Chondrocyte (in vitro differentiated cells): ENCODE results near the gene LPGAT1. TPM values are rescaled to one million over a fixed set of nuclear protein-coding genes. Genes with fewer than 3 reads are reported as not detected.

Experiments used
- DNase-seq: peaks from one replicate; pipeline ENCODE4 v3.0.0; 2021; ENCODE audit warnings: mixed read lengths, low spot score
- H3K27ac Mint-ChIP-seq: one replicate; pipeline ENCODE4 v1.8.0; 2021; ENCODE audit warnings: mild to moderate bottlenecking, moderate library complexity, mixed read lengths; ENCODE audit not compliant: unreplicated experiment
- H3K27me3 Mint-ChIP-seq: 2 replicates; pipeline ENCODE4 v1.8.0; 2021; ENCODE audit warnings: low read depth, mixed read lengths
- H3K36me3 Mint-ChIP-seq: 2 replicates; pipeline ENCODE4 v1.8.0; 2021; ENCODE audit warnings: low read depth, mixed read lengths
- H3K4me1 Mint-ChIP-seq: 2 replicates; pipeline ENCODE4 v1.8.0; 2021; ENCODE audit warnings: low read depth, mild to moderate bottlenecking, mixed read lengths
- H3K4me3 Mint-ChIP-seq: one replicate; pipeline ENCODE4 v1.8.0; 2021; ENCODE audit warnings: mild to moderate bottlenecking, moderate library complexity, mixed read lengths; ENCODE audit not compliant: unreplicated experiment
- H3K9me3 Mint-ChIP-seq: 2 replicates; pipeline ENCODE4 v1.8.0; 2021; ENCODE audit warnings: low read depth, mixed read lengths
- long read RNA-seq: library from polyadenylated mRNA; stranded (forward); transcript quantifications from one replicate; pipeline ENCODE4 v2.0.0, GENCODE V29; 2021
- total RNA-seq: library from RNA; stranded (reverse); gene quantifications from 3 replicates; pipeline ENCODE4 v1.2.1, GENCODE V29; 2021
- TF ChIP-seq, protein P1 (sequence below): fragments of 200-600 bp; sonication (generic); IDR thresholded peaks from 2 replicates; pipeline ENCODE4 v1.5.0; 2021; ENCODE audit warnings: antibody characterized with exemption, mild to moderate bottlenecking, moderate library complexity

The LPGAT1 gene, protein sequence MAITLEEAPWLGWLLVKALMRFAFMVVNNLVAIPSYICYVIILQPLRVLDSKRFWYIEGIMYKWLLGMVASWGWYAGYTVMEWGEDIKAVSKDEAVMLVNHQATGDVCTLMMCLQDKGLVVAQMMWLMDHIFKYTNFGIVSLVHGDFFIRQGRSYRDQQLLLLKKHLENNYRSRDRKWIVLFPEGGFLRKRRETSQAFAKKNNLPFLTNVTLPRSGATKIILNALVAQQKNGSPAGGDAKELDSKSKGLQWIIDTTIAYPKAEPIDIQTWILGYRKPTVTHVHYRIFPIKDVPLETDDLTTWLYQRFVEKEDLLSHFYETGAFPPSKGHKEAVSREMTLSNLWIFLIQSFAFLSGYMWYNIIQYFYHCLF
- 50.7 to 60.1 TPM (median 59.1 TPM) in 3 replicates for total RNA-seq
- long read RNA-seq, full-length matches to known transcripts: 1 of 67 reads
- long read RNA-seq, partial matches to known transcripts: 51 of 67 reads
- long read RNA-seq, other reads (novel, unspliced or antisense): 15 of 67 reads

DNA sequence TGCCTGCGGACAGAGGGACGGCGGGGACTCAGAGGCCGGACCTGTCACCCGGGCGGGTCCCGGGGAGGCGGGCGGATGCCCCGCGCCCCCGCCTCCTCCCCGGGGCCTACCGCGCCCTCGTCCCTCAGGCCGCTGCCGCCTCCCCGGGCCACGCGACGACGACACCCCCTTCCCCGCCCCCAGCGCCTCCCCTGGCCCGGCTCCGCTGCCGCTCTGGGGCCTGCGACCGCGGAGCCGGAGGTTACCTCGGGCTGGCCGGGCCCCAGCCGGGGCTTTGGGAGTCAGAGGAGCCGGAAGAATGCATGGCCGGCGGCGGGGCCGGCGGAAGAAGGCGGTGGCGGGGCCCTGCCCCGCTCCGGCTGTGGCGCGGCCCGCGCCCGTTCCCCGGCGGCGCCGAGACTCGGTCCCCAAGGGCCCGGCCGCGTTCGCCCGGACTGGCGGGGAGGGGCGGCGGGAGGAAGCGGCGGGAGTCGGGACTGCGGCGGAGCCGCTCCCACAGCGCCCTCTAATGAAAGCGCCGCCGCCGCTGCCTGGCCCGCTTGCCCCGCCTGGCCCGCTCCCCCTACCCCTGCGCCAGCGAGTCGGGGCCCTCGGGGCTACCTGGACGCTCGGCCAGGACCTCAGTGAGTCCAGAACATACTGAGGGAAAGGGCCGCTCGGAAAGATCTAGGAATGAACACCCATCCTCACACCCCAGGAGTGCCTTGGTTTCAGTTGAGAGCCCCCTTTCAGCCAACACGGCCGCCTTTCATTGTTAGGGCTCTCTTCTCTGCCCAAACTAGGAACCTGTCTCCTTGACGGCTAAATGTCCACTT lies at the start of gene LPGAT1:
Gene LPGAT1 (minus strand): TSS at position 436 of the 815 bp plus-strand sequence. CDS start 1,467 bp downstream, outside the sequence.
- no peaks in the 10 kb centered on the region for H3K27me3 Mint-ChIP-seq
- TF ChIP-seq, protein P1, sequence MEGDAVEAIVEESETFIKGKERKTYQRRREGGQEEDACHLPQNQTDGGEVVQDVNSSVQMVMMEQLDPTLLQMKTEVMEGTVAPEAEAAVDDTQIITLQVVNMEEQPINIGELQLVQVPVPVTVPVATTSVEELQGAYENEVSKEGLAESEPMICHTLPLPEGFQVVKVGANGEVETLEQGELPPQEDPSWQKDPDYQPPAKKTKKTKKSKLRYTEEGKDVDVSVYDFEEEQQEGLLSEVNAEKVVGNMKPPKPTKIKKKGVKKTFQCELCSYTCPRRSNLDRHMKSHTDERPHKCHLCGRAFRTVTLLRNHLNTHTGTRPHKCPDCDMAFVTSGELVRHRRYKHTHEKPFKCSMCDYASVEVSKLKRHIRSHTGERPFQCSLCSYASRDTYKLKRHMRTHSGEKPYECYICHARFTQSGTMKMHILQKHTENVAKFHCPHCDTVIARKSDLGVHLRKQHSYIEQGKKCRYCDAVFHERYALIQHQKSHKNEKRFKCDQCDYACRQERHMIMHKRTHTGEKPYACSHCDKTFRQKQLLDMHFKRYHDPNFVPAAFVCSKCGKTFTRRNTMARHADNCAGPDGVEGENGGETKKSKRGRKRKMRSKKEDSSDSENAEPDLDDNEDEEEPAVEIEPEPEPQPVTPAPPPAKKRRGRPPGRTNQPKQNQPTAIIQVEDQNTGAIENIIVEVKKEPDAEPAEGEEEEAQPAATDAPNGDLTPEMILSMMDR: peak; percentile 84
- H3K36me3 Mint-ChIP-seq: no peaks in the 10 kb centered on the region
- H3K4me1 Mint-ChIP-seq: peaks cover 41% of the 10 kb centered on the region
- peak within 1 kb of the TSS; percentile 92 for H3K4me3 Mint-ChIP-seq
- no peaks in the 10 kb centered on the region for H3K9me3 Mint-ChIP-seq
- peak within 1 kb of the TSS; percentile 93 for H3K27ac Mint-ChIP-seq
- peak; percentile 89 for DNase-seq

DNA sequence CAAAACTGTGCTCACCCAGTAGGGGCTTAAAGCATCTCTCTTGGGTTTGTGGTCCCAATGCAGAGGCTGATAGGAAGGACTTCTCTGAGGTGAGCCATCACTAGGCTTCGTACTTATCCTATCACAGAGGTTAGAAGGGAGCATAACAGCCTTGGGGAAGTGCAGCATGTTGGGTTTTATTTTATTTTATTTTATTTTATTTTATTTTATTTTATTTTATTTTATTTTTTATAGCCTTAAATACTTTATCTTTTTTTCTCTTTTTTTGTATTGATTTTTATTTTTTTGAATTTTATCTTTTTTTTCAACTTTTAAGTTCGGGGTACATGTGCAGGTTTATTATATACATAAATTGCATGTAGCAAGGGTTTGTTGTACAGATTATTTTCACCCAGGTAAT lies 48.9 kb upstream of the LPGAT1 start:
- H3K9me3 Mint-ChIP-seq: peaks cover 6% of the 10 kb centered on the region
- peaks cover 2% of the 10 kb centered on the region for H3K36me3 Mint-ChIP-seq
- H3K27ac Mint-ChIP-seq: no peak overlapping the region
- no peak for DNase-seq
- no peak overlapping the region for H3K4me3 Mint-ChIP-seq
- no peaks in the 10 kb centered on the region for H3K27me3 Mint-ChIP-seq
- TF ChIP-seq, protein P1: no peak
- H3K4me1 Mint-ChIP-seq: no peaks in the 10 kb centered on the region

DNA sequence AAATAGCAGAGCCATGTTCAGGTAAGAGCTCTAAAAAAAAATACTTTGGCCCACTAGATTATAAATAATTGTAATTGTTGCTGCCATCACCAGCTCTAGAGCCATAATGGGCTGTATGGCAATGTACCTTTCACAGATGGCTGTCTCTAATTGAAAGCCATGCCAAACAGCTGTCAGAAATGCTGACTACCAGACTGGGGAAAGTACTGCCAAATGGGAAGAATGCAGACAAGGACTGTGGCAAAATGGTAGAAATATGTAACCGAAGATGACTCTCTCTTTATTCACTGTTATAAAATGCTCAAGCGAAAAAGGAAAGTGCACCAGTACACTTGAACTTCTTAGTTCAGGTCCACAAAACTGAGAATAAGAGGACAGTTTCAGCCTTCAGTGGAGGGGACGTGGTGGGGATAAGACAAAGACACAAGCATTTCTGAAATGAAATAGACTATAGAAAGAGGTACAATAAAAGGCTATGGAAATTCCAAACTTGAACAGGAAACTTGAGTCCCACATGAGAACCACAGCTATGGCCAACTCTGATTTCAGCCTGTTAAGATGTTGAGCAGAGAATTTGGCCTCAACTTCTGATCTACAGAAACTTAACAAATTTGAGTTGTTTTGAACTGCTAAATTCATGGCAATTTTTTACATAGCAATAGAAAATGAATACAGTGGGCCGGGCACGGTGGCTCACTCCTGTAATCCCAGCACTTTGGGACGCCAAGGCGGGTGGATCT lies 46.5 kb upstream of the LPGAT1 start:
- TF ChIP-seq, protein P1: no peak
- no peak for DNase-seq
- Mint-ChIP-seq H3K27me3 (peaks cover 3% of the 10 kb centered on the region), H3K4me3 (no peak overlapping the region), H3K27ac (no peak overlapping the region), H3K4me1 (no peaks in the 10 kb centered on the region), H3K9me3 (peaks cover 6% of the 10 kb centered on the region), H3K36me3 (peaks cover 2% of the 10 kb centered on the region)

DNA sequence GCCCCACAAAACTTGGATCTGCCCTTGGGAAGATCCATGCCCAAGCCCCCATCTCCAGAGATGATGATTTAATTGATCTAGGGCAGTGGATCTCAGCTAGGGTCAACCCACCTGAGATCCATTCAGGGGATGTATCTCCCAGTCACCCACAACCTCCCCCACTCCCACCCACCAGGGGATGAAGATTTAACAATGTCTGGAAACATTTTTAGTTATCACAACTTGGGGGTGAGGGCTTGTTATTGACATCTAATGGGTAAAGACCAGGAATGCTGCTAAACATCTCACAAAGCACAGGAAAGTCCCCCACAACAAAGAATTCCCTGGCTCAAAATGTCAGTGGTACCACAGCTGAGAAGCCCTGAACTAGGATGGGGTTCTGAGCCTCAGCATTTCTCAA lies 45.0 kb upstream of the LPGAT1 start:
- DNase-seq: no peak
- Mint-ChIP-seq H3K4me3 (no peak overlapping the region), H3K27me3 (peaks cover 5% of the 10 kb centered on the region), H3K27ac (no peak overlapping the region), H3K36me3 (no peaks in the 10 kb centered on the region), H3K4me1 (no peaks in the 10 kb centered on the region), H3K9me3 (no peaks in the 10 kb centered on the region)
- TF ChIP-seq, protein P1: no peak
